A549 (cell line): Measurements from ENCODE around the gene SPPL2C. TPM values are rescaled to one million over a fixed set of nuclear protein-coding genes. Genes with fewer than 3 reads are reported as not detected.

Experiments used
- polyA plus RNA-seq, 4 experiments: library from polyadenylated mRNA; depleted of rRNA in 3 of 4; stranded (reverse); fragments of >200 nt; fragmentation: RNase III in 1 of 4; extraction: RNeasy Plus Mini Kit Qiagen cat#74134 plus additional on column Dnase treatment in 1 of 4; gene quantifications; 2 replicates in 3 of 4; 3 replicates in 1 of 4; pipeline ENCODE4 v1.2.3, GENCODE V29; 2011 to 2017

SPPL2C gene
- polyA plus RNA-seq, 2 of the 4 experiments (the other 2 are of a cell fraction): not detected

Other genes with a start within 250 kb of the SPPL2C start
- 0.09 TPM in 1 of 2 replicates, not detected in the other for gene CRHR1, start 60.6 kb upstream of the SPPL2C start, polyA plus RNA-seq (2011; rRNA removed)
- 0.12 TPM in 1 of 3 replicates, not detected in the others for gene CRHR1, start 60.6 kb upstream of the SPPL2C start, polyA plus RNA-seq (2017; fragmentation: RNase III; extraction: RNeasy Plus Mini Kit Qiagen cat#74134 plus additional on column Dnase treatment)
- gene MAPT, start 49.7 kb downstream of the SPPL2C start, polyA plus RNA-seq (2011; rRNA removed): 1.1 and 1.2 TPM in 2 replicates
- 1.1 to 1.6 TPM (median 1.2 TPM) in 3 replicates for gene MAPT, start 49.7 kb downstream of the SPPL2C start, polyA plus RNA-seq (2017; fragmentation: RNase III; extraction: RNeasy Plus Mini Kit Qiagen cat#74134 plus additional on column Dnase treatment)
- not detected in 2 replicates for gene STH, start 154.4 kb downstream of the SPPL2C start, polyA plus RNA-seq (2011; rRNA removed)
- gene STH, start 154.4 kb downstream of the SPPL2C start, polyA plus RNA-seq (2017; fragmentation: RNase III; extraction: RNeasy Plus Mini Kit Qiagen cat#74134 plus additional on column Dnase treatment): not detected in 3 replicates